Measurements from ENCODE around the gene MN1.
A peak's percentile ranks its signal among the peaks of the same experiment; 100 is the strongest.

Gene MN1

GRCh38 chr22:27731621-27732020, 69.9 kb downstream of the MN1 start:
- DNase-seq: no peak

GRCh38 chr22:27730641-27731433, 70.7 kb downstream of the MN1 start:
- DNase-seq: no peak

- no peak for DNase-seq
Measured at GRCh38 chr22:27729246-27729645, 72.3 kb downstream of the MN1 start.

GRCh38 chr22:27727673-27728451, 73.7 kb downstream of the MN1 start:
- DNase-seq: no peak

GRCh38 chr22:27726686-27727449, 74.7 kb downstream of the MN1 start:
- DNase-seq: no peak

GRCh38 chr22:27726331-27726685, 75.2 kb downstream of the MN1 start:
- DNase-seq: no peak

- no peak for DNase-seq
Measured at GRCh38 chr22:27725661-27726060, 75.9 kb downstream of the MN1 start.

- no peak for DNase-seq
Measured at GRCh38 chr22:27724709-27725108, 76.8 kb downstream of the MN1 start.

GRCh38 chr22:27724157-27724556, 77.4 kb downstream of the MN1 start:
- DNase-seq: no peak

- no peak for DNase-seq
Measured at GRCh38 chr22:27723708-27724107, 77.8 kb downstream of the MN1 start.

GRCh38 chr22:27723158-27723557, 78.4 kb downstream of the MN1 start:
- no peak for DNase-seq

- DNase-seq: no peak
Measured at GRCh38 chr22:27720860-27721259, 80.7 kb downstream of the MN1 start.

- DNase-seq: peak; percentile 63
Measured at GRCh38 chr22:27719535-27720227, 81.9 kb downstream of the MN1 start.

GRCh38 chr22:27719036-27719347, 82.6 kb downstream of the MN1 start:
- no peak for DNase-seq

GRCh38 chr22:27718186-27719035, 83.1 kb downstream of the MN1 start:
- DNase-seq: no peak

GRCh38 chr22:27717094-27717493, 84.5 kb downstream of the MN1 start:
- DNase-seq: no peak

GRCh38 chr22:27716074-27716473, 85.5 kb downstream of the MN1 start:
- no peak for DNase-seq

- DNase-seq: no peak
Measured at GRCh38 chr22:27715106-27715505, 86.5 kb downstream of the MN1 start.

GRCh38 chr22:27714068-27714467, 87.5 kb downstream of the MN1 start:
- DNase-seq: no peak

- DNase-seq: no peak
Measured at GRCh38 chr22:27713461-27713860, 88.1 kb downstream of the MN1 start.

- no peak for DNase-seq
Measured at GRCh38 chr22:27711756-27712155, 89.8 kb downstream of the MN1 start.

- DNase-seq: no peak
Measured at GRCh38 chr22:27711012-27711411, 90.5 kb downstream of the MN1 start.
